ENCODE data around the gene C14orf132.

C14orf132 gene

DNA sequence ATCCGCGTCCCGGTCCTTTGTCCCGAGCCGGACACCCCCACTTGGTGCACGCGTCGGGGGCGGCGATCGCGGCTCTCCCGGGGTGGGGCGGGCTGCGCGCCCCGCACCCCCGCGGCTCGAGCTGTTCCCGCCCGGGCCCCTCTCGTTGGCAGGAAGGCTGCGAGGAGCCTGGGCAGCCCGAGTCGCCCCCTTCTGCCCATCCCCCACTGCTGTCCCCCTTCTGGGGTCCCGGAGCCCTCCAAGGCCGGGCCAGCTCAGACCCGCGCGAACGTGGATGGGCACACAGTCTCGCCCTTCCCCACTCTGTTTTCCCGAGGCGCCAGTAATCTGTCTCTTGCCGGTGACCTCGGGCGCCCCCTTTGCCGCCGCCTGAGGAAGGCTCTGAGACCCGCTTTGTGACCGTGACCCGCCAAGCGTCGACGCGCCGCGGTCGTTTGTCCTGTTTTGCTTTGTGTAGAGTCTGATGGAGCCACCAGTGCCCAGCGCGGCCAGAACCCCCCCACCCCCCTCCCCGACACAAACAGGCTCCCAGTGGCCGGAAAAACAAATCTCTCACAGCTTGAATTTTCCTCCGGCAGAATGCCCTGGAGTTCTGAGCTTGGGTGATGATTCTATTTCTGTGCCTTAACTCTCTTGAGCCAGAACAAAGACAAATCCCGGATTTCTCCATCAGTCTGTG, 610 bp downstream of the C14orf132 start:
- Histone ChIP-seq H3K4me3 (ENCODE audit: low read depth in 1 of 2, low read length in 2 of 2) (peak overlapping the region; percentile 55 to 73), H3K4me1 (ENCODE audit: control insufficient read depth in 1 of 2, insufficient read depth in 2 of 2, low read length in 2 of 2) (peaks cover 0 to 16% of the 10 kb centered on the region in 2 donors), H3K9me3 (ENCODE audit: control insufficient read depth in 1 of 2, low read length in 2 of 2) (no peaks in the 10 kb centered on the region), H3K27me3 (ENCODE audit: control insufficient read depth in 1 of 2, insufficient read depth in 2 of 2, low read length in 2 of 2) (peaks cover 33 to 37% of the 10 kb centered on the region in 2 donors), H3K27ac (ENCODE audit: low read depth, low read length) (no peak overlapping the region), H3K36me3 (ENCODE audit: control insufficient read depth in 1 of 2, insufficient read depth in 2 of 2, low read length in 2 of 2) (no peaks in the 10 kb centered on the region), H3K9ac (ENCODE audit: low read depth in 1 of 2, low read length in 2 of 2) (peak overlapping the region; percentile 42 to 43)

DNA sequence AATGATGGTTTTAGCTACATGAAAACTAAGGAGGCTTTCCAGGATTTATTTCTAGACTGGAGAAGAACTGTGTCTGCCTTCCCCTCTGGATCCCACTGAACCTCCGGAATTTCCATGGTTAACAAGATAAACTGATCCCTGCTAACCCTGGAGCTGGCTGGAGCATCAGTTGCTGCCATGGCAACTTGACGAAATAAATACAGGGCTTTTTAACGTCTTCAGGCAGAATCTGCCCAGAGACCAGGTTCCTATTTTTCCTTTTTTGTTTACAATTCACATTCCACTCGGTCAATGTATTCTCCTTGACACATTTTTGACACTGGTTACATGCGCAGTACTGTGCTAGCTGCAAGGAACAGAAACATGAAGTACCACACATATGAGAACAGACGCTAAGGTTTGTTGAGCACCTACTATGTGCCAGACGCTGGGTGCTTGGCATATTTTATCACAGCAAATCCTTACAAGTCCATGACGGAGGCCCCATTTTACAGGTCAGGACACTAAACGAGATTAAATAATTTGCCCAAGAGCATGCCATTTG, 1.7 kb downstream of the C14orf132 start:
- Histone ChIP-seq H3K27me3 (ENCODE audit: control insufficient read depth in 1 of 2, insufficient read depth in 2 of 2, low read length in 2 of 2) (peaks cover 33 to 37% of the 10 kb centered on the region in 2 donors), H3K4me1 (ENCODE audit: control insufficient read depth in 1 of 2, insufficient read depth in 2 of 2, low read length in 2 of 2) (peaks cover 0 to 16% of the 10 kb centered on the region in 2 donors), H3K4me3 (ENCODE audit: low read depth in 1 of 2, low read length in 2 of 2) (peak overlapping the region in 1 of 2 donors; percentile 73), H3K36me3 (ENCODE audit: control insufficient read depth in 1 of 2, insufficient read depth in 2 of 2, low read length in 2 of 2) (no peaks in the 10 kb centered on the region), H3K27ac (ENCODE audit: low read depth, low read length) (no peak overlapping the region), H3K9ac (ENCODE audit: low read depth in 1 of 2, low read length in 2 of 2) (no peak overlapping the region), H3K9me3 (ENCODE audit: control insufficient read depth in 1 of 2, low read length in 2 of 2) (no peaks in the 10 kb centered on the region)

GRCh38 chr14:96042248-96042930, 3.2 kb downstream of the C14orf132 start:
- Histone ChIP-seq H3K4me1 (ENCODE audit: control insufficient read depth in 1 of 2, insufficient read depth in 2 of 2, low read length in 2 of 2) (peaks cover 0 to 16% of the 10 kb centered on the region in 2 donors), H3K4me3 (ENCODE audit: low read depth in 1 of 2, low read length in 2 of 2) (no peak overlapping the region), H3K9ac (ENCODE audit: low read depth in 1 of 2, low read length in 2 of 2) (no peak overlapping the region), H3K36me3 (ENCODE audit: control insufficient read depth in 1 of 2, insufficient read depth in 2 of 2, low read length in 2 of 2) (no peaks in the 10 kb centered on the region), H3K9me3 (ENCODE audit: control insufficient read depth in 1 of 2, low read length in 2 of 2) (no peaks in the 10 kb centered on the region), H3K27me3 (ENCODE audit: control insufficient read depth in 1 of 2, insufficient read depth in 2 of 2, low read length in 2 of 2) (peaks cover 33 to 37% of the 10 kb centered on the region in 2 donors), H3K27ac (ENCODE audit: low read depth, low read length) (no peak overlapping the region)

- Histone ChIP-seq H3K27ac (ENCODE audit: low read depth, low read length) (no peak overlapping the region), H3K4me3 (ENCODE audit: low read depth in 1 of 2, low read length in 2 of 2) (no peak overlapping the region), H3K9ac (ENCODE audit: low read depth in 1 of 2, low read length in 2 of 2) (no peak overlapping the region), H3K36me3 (ENCODE audit: control insufficient read depth in 1 of 2, insufficient read depth in 2 of 2, low read length in 2 of 2) (no peaks in the 10 kb centered on the region), H3K4me1 (ENCODE audit: control insufficient read depth in 1 of 2, insufficient read depth in 2 of 2, low read length in 2 of 2) (no peaks in the 10 kb centered on the region), H3K27me3 (ENCODE audit: control insufficient read depth in 1 of 2, insufficient read depth in 2 of 2, low read length in 2 of 2) (peaks cover 9 to 14% of the 10 kb centered on the region in 2 donors), H3K9me3 (ENCODE audit: control insufficient read depth in 1 of 2, low read length in 2 of 2) (no peaks in the 10 kb centered on the region)
Measured at GRCh38 chr14:96046630-96047029, 7.5 kb downstream of the C14orf132 start.

DNA sequence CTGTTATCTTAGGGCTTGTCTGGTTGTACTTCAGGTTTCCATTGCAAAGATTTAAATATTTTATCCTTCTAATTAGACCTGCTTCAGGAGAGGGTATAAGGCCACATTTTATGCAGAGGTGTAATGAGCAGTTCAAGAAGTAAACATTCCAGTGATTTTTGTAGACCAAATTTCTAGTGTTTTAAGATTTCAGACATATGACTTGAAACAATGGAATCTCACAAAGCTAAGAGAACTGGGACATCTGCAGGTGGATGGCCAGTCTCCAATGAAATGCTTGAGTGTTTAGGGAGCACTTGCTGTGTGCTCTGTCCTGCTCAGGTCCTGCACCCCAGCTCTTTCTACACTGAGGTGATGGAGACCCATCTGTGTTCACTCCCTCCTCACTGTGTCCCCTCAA, 7.9 kb downstream of the C14orf132 start:
- no peaks in the 10 kb centered on the region for H3K36me3 ChIP-seq (ENCODE audit: control insufficient read depth in 1 of 2, insufficient read depth in 2 of 2, low read length in 2 of 2)
- H3K4me3 ChIP-seq (ENCODE audit: low read depth in 1 of 2, low read length in 2 of 2) = no peak overlapping the region
- no peaks in the 10 kb centered on the region for H3K4me1 ChIP-seq (ENCODE audit: control insufficient read depth in 1 of 2, insufficient read depth in 2 of 2, low read length in 2 of 2)
- no peaks in the 10 kb centered on the region for H3K9me3 ChIP-seq (ENCODE audit: control insufficient read depth in 1 of 2, low read length in 2 of 2)
- no peak overlapping the region for H3K9ac ChIP-seq (ENCODE audit: low read depth in 1 of 2, low read length in 2 of 2)
- H3K27me3 ChIP-seq (ENCODE audit: control insufficient read depth in 1 of 2, insufficient read depth in 2 of 2, low read length in 2 of 2) = peaks cover 6 to 9% of the 10 kb centered on the region in 2 donors
- no peak overlapping the region for H3K27ac ChIP-seq (ENCODE audit: low read depth, low read length)

DNA sequence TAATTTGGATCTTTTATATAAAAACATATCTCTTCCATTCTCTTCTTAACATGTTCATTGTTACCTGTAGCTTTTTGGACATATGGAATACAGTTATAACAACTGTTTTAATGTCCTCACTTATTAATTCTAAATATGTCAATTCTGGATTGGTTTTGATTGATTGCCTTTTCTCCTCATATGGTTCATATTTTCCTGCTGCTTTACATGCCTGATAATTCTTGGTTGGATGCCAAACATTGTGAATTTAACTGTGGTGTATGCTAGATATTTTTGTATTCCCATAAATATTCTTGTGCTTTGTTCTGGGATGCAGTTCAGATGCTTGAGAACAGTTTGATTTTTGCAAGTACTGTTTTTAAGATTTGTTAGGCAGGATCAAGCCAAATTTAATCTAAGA, 10.8 kb downstream of the C14orf132 start:
- Histone ChIP-seq H3K27me3 (ENCODE audit: control insufficient read depth in 1 of 2, insufficient read depth in 2 of 2, low read length in 2 of 2) (no peaks in the 10 kb centered on the region), H3K4me1 (ENCODE audit: control insufficient read depth in 1 of 2, insufficient read depth in 2 of 2, low read length in 2 of 2) (no peaks in the 10 kb centered on the region), H3K9me3 (ENCODE audit: control insufficient read depth in 1 of 2, low read length in 2 of 2) (no peaks in the 10 kb centered on the region), H3K9ac (ENCODE audit: low read depth in 1 of 2, low read length in 2 of 2) (no peak overlapping the region), H3K36me3 (ENCODE audit: control insufficient read depth in 1 of 2, insufficient read depth in 2 of 2, low read length in 2 of 2) (no peaks in the 10 kb centered on the region), H3K4me3 (ENCODE audit: low read depth in 1 of 2, low read length in 2 of 2) (no peak overlapping the region), H3K27ac (ENCODE audit: low read depth, low read length) (no peak overlapping the region)

GRCh38 chr14:96050482-96050881, 11.3 kb downstream of the C14orf132 start:
- H3K9ac ChIP-seq (ENCODE audit: low read depth in 1 of 2, low read length in 2 of 2) = no peak overlapping the region

GRCh38 chr14:96051231-96051630, 12.1 kb downstream of the C14orf132 start:
- H3K36me3 ChIP-seq (ENCODE audit: control insufficient read depth in 1 of 2, insufficient read depth in 2 of 2, low read length in 2 of 2) = no peaks in the 10 kb centered on the region
- H3K4me1 ChIP-seq (ENCODE audit: control insufficient read depth in 1 of 2, insufficient read depth in 2 of 2, low read length in 2 of 2) = no peaks in the 10 kb centered on the region
- H3K9ac ChIP-seq (ENCODE audit: low read depth in 1 of 2, low read length in 2 of 2) = no peak overlapping the region
- no peak overlapping the region for H3K27ac ChIP-seq (ENCODE audit: low read depth, low read length)
- H3K27me3 ChIP-seq (ENCODE audit: control insufficient read depth in 1 of 2, insufficient read depth in 2 of 2, low read length in 2 of 2) = no peaks in the 10 kb centered on the region
- no peak overlapping the region for H3K4me3 ChIP-seq (ENCODE audit: low read depth in 1 of 2, low read length in 2 of 2)
- no peaks in the 10 kb centered on the region for H3K9me3 ChIP-seq (ENCODE audit: control insufficient read depth in 1 of 2, low read length in 2 of 2)

More at GRCh38 chr14:96050482-96050881, 11.3 kb downstream of the C14orf132 start:
- H3K27ac ChIP-seq (ENCODE audit: low read depth, low read length) = no peak overlapping the region
- H3K27me3 ChIP-seq (ENCODE audit: control insufficient read depth in 1 of 2, insufficient read depth in 2 of 2, low read length in 2 of 2) = no peaks in the 10 kb centered on the region
- H3K4me3 ChIP-seq (ENCODE audit: low read depth in 1 of 2, low read length in 2 of 2) = no peak overlapping the region
- no peaks in the 10 kb centered on the region for H3K36me3 ChIP-seq (ENCODE audit: control insufficient read depth in 1 of 2, insufficient read depth in 2 of 2, low read length in 2 of 2)
- H3K9me3 ChIP-seq (ENCODE audit: control insufficient read depth in 1 of 2, low read length in 2 of 2) = no peaks in the 10 kb centered on the region
- H3K4me1 ChIP-seq (ENCODE audit: control insufficient read depth in 1 of 2, insufficient read depth in 2 of 2, low read length in 2 of 2) = no peaks in the 10 kb centered on the region

GRCh38 chr14:96051642-96052540, 12.7 kb downstream of the C14orf132 start:
- Histone ChIP-seq H3K4me3 (ENCODE audit: low read depth in 1 of 2, low read length in 2 of 2) (no peak overlapping the region), H3K9ac (ENCODE audit: low read depth in 1 of 2, low read length in 2 of 2) (no peak overlapping the region), H3K4me1 (ENCODE audit: control insufficient read depth in 1 of 2, insufficient read depth in 2 of 2, low read length in 2 of 2) (no peaks in the 10 kb centered on the region), H3K27ac (ENCODE audit: low read depth, low read length) (no peak overlapping the region), H3K27me3 (ENCODE audit: control insufficient read depth in 1 of 2, insufficient read depth in 2 of 2, low read length in 2 of 2) (no peaks in the 10 kb centered on the region), H3K36me3 (ENCODE audit: control insufficient read depth in 1 of 2, insufficient read depth in 2 of 2, low read length in 2 of 2) (no peaks in the 10 kb centered on the region), H3K9me3 (ENCODE audit: control insufficient read depth in 1 of 2, low read length in 2 of 2) (no peaks in the 10 kb centered on the region)
